ENCODE data around the gene STK17B. TPM values are rescaled to one million over a fixed set of nuclear protein-coding genes. Genes with fewer than 3 reads are reported as not detected.

STK17B gene
- total and polyA plus RNA-seq, 2 of the 13 experiments (the other 11 are each of a cell fraction or from before 2014, with no cell fraction given), result 1.6 to 4.5 TPM

- peak; percentile 76 for TF ChIP-seq HNRNPLL (IDR thresholded peaks at IDR 0.05; ENCODE audit: low read depth, low read length, poor library complexity, severe bottlenecking)
- peak; percentile 45; the same call in 1 of the 2 replicates for TF ChIP-seq GABPB1 (CRISPR knock-in tag; IDR thresholded peaks at IDR 0.05)
- TF ChIP-seq RAD51 (IDR thresholded peaks at IDR 0.05; ENCODE audit: borderline replicate concordance), result peak; percentile 96
- TF ChIP-seq ZNF761 (CRISPR knock-in tag; conservative IDR thresholded peaks at IDR 0.05), result 0 out of 2 replicates have a peak, but pooled peaks have one; percentile 72
- TF ChIP-seq ZNF75D (CRISPR knock-in tag; IDR thresholded peaks at IDR 0.05; ENCODE audit: borderline replicate concordance), result no peak
- TF ChIP-seq, protein P1, sequence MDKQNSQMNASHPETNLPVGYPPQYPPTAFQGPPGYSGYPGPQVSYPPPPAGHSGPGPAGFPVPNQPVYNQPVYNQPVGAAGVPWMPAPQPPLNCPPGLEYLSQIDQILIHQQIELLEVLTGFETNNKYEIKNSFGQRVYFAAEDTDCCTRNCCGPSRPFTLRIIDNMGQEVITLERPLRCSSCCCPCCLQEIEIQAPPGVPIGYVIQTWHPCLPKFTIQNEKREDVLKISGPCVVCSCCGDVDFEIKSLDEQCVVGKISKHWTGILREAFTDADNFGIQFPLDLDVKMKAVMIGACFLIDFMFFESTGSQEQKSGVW (CRISPR knock-in tag; IDR thresholded peaks at IDR 0.05; ENCODE audit: borderline replicate concordance), result no peak
- peak; percentile 59; the same call in 1 of the 2 replicates for TF ChIP-seq HDAC2 (CRISPR knock-in tag; IDR thresholded peaks at IDR 0.05)
- no peak; the same call in 1 of the 2 replicates for TF ChIP-seq SATB2 (CRISPR knock-in tag; IDR thresholded peaks at IDR 0.05)
- no peak; the same call in 1 of the 2 replicates for TF ChIP-seq RFXANK (CRISPR knock-in tag; IDR thresholded peaks at IDR 0.05)
- TF ChIP-seq ZNF619 (CRISPR knock-in tag; IDR thresholded peaks at IDR 0.05), result no peak; the same call in 1 of the 2 replicates
- no peak for TF ChIP-seq ZNF296 (CRISPR knock-in tag; conservative IDR thresholded peaks at IDR 0.05)
- no peak for TF ChIP-seq ERF (CRISPR knock-in tag; IDR thresholded peaks at IDR 0.05)
- TF ChIP-seq ZNF839 (CRISPR knock-in tag; IDR thresholded peaks at IDR 0.05; ENCODE audit: borderline replicate concordance), result no peak
- TF ChIP-seq MYC (CRISPR knock-in tag; IDR thresholded peaks at IDR 0.05; ENCODE audit: borderline replicate concordance), result peak; percentile 9; the same call in 1 of the 2 replicates
- TF ChIP-seq ZNF546 (CRISPR knock-in tag; conservative IDR thresholded peaks at IDR 0.05), result no peak
- TF ChIP-seq, protein P2, sequence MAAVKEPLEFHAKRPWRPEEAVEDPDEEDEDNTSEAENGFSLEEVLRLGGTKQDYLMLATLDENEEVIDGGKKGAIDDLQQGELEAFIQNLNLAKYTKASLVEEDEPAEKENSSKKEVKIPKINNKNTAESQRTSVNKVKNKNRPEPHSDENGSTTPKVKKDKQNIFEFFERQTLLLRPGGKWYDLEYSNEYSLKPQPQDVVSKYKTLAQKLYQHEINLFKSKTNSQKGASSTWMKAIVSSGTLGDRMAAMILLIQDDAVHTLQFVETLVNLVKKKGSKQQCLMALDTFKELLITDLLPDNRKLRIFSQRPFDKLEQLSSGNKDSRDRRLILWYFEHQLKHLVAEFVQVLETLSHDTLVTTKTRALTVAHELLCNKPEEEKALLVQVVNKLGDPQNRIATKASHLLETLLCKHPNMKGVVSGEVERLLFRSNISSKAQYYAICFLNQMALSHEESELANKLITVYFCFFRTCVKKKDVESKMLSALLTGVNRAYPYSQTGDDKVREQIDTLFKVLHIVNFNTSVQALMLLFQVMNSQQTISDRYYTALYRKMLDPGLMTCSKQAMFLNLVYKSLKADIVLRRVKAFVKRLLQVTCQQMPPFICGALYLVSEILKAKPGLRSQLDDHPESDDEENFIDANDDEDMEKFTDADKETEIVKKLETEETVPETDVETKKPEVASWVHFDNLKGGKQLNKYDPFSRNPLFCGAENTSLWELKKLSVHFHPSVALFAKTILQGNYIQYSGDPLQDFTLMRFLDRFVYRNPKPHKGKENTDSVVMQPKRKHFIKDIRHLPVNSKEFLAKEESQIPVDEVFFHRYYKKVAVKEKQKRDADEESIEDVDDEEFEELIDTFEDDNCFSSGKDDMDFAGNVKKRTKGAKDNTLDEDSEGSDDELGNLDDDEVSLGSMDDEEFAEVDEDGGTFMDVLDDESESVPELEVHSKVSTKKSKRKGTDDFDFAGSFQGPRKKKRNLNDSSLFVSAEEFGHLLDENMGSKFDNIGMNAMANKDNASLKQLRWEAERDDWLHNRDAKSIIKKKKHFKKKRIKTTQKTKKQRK (IDR thresholded peaks at IDR 0.05; ENCODE audit: low read length), result no peak
- 0 out of 2 replicates have a peak, but pooled peaks have one; percentile 69 for TF ChIP-seq NCOA5 (CRISPR knock-in tag; IDR thresholded peaks at IDR 0.05)
- TF ChIP-seq PAWR (CRISPR knock-in tag; IDR thresholded peaks at IDR 0.05; ENCODE audit: borderline replicate concordance), result no peak
- no peak for TF ChIP-seq HOXA9 (CRISPR knock-in tag; IDR thresholded peaks at IDR 0.05; ENCODE audit: borderline replicate concordance)
- TF ChIP-seq ZNF44 (CRISPR knock-in tag; IDR thresholded peaks at IDR 0.05), result no peak
- TF ChIP-seq ZSCAN30 (CRISPR knock-in tag; IDR thresholded peaks at IDR 0.05), result no peak
- TF ChIP-seq SNAPC4 (CRISPR knock-in tag; IDR thresholded peaks at IDR 0.05), result no peak
These were observed at the start of gene STK17B (continued) for GRCh38 chr2:196171248-196171871.

Data from HepG2 (cell line).